ENCODE data around the gene NSUN4.

The NSUN4 gene

DNA sequence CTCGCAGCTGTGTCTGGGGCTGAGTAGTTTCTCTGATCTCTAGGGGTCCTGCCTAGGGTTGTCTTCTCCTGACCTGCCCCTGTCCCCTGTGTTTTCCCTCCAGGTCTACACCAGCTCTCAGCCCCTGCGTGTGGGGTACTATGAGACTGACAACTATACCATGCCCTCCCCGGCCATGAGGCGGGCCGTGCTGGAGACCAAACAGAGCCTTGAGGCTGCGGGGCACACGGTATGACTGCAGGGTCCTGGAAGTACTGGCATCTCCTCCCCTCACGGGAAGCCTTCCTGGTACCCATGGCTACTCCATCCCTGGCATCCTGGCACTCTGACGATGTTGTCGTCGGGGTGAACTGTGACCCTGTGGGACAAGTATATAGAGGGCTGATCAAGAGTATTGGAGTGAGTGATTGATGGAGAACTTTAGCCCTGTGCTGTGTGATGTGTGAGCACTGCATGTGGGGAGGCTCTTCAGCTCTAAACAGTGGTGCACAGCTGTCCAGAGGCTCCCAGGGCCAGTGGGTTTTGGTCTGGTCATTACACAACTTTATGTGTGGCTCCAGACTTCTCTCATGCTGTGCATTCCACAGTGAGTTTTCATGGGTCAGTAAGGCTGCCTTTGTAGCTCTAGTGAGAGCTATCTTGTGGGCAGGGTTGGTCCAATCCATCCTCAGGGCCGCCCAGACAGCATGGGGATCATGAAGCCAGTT lies 67.9 kb downstream of the NSUN4 start:
- H3K27ac ChIP-seq: no peak overlapping the region
- no peak for TF ChIP-seq ZFX (IDR thresholded peaks at IDR 0.05; ENCODE audit: borderline replicate concordance)
- TF ChIP-seq, protein P1, sequence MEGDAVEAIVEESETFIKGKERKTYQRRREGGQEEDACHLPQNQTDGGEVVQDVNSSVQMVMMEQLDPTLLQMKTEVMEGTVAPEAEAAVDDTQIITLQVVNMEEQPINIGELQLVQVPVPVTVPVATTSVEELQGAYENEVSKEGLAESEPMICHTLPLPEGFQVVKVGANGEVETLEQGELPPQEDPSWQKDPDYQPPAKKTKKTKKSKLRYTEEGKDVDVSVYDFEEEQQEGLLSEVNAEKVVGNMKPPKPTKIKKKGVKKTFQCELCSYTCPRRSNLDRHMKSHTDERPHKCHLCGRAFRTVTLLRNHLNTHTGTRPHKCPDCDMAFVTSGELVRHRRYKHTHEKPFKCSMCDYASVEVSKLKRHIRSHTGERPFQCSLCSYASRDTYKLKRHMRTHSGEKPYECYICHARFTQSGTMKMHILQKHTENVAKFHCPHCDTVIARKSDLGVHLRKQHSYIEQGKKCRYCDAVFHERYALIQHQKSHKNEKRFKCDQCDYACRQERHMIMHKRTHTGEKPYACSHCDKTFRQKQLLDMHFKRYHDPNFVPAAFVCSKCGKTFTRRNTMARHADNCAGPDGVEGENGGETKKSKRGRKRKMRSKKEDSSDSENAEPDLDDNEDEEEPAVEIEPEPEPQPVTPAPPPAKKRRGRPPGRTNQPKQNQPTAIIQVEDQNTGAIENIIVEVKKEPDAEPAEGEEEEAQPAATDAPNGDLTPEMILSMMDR (IDR thresholded peaks at IDR 0.05): no peak

DNA sequence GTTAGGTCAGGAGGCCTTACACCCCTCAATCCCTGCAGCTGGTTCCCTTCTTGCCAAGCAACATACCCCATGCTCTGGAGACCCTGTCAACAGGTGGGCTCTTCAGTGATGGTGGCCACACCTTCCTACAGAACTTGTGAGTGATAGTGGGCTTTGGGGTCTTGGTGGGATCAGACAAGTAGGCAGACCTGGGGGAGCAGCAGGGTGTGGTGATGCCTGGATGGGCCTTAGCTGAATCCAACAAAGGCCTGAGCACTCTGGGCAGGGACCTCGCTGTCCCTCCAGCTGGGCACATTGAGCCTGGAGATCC lies 68.4 kb downstream of the NSUN4 start:
- TF ChIP-seq, protein P1 (IDR thresholded peaks at IDR 0.05): no peak
- no peak for TF ChIP-seq ZFX (IDR thresholded peaks at IDR 0.05; ENCODE audit: borderline replicate concordance)
- H3K27ac ChIP-seq: no peak overlapping the region

DNA sequence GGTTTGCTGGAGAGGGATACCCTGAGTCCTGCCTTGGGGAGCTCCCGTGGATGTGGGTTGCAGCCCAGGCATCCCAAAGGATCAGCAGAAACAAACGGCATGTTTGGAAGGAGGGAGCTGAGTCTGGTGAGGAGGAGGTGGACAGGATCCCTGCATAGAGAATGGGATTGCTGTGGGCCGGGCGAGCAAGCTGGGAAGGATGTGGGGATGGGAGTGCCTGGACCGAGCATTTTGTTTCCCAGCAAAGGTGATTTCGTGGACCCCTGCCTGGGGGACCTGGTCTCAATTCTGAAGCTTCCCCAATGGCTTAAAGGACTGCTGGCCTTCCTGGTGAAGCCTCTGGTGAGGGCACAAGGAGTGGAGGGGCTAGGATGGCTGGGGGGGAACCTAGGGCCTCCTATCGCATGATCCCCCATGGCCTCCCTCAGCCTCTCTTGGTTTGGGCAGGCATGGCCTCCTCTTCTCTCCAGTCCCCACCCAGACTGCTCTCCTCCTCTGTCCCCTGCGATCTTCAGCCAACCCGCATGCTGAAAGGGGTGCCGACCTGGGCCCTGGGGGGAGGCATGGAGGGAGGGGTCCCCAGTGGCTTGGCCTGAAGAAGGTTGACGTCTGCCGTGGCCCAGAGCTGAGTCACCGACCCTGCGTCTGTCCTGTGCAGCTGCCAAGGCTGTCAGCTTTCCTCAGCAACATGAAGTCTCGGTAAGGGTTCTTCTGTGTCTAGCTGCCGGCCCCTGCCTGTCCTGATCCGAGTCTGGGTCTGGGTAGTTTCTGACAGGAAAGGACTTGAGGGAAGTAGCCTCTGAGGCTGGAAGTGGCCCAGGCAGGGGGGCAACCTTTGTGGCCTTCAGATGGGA lies 69.8 kb downstream of the NSUN4 start:
- TF ChIP-seq, protein P1 (IDR thresholded peaks at IDR 0.05): no peak
- no peak for TF ChIP-seq ZFX (IDR thresholded peaks at IDR 0.05; ENCODE audit: borderline replicate concordance)
- no peak overlapping the region for H3K27ac ChIP-seq

DNA sequence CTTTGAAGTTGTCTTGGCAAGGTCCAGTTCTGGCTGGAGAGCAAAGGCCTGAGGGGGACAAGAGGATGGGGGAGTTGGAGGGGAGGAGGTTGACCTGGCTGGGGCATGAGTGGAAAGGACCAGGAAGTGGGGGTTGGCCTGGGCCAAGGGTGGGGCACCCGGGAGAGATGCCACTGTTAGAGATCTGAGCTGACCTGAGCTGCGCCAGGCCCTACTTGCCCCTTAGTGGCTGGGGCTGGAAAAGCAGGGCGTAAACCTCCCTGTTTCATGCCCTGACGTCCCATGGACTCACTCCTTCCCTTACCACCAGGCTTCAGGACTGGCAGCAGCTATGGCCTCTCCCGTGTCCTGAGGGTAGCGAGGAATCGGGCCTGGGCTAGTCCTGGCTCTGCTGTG lies 70.4 kb downstream of the NSUN4 start:
- no peak for TF ChIP-seq ZFX (IDR thresholded peaks at IDR 0.05; ENCODE audit: borderline replicate concordance)
- TF ChIP-seq, protein P1 (IDR thresholded peaks at IDR 0.05): no peak

More for the DNA sequence above, 70.4 kb downstream of the NSUN4 start:
- no peak overlapping the region for H3K27ac ChIP-seq
